ENCODE measurements around the gene TXNDC5.
"Not testable (repeated sequence)": the region's sequence is repeated elsewhere in the genome, so short reads cannot be mapped to it uniquely, and the experiment has no call there.

Gene TXNDC5

DNA sequence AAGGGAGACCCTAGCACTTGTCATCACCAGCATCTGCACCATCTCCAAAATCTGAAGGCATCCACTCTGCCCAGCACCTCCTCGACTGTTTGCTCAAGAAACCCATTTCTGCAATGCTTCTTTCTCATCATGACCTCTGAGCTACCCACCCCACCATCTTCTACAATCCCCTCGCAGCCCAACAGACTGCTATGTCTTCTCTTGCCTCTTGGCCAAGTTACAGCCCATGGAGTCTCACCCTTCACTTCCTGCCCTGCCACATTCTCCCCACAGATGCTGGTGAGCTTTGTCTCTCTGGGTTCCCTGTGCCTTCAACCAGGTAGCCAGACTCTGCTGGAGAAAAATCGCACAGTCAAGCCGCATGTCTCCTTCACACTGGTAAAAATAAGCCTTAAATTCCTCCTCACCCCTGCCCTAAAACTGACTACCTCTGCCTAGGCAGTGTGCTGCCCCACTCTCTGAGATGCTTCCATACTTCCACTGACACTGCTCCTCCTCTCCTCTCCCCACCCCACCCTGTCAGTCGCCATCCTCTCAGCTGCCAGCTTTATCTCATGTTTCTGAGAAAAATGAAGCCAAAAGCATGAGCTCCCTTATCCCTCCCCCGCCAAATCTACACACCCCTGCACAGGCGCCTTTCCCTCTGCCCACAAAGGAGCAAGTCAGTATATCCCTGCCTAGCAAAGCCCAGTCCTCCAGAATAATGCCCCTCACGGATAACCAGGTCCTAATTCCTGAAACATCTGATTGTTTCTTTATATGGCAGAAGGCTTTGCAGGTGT is 2.3 kb upstream of the TXNDC5 start:
- no peak for DNase-seq

DNA sequence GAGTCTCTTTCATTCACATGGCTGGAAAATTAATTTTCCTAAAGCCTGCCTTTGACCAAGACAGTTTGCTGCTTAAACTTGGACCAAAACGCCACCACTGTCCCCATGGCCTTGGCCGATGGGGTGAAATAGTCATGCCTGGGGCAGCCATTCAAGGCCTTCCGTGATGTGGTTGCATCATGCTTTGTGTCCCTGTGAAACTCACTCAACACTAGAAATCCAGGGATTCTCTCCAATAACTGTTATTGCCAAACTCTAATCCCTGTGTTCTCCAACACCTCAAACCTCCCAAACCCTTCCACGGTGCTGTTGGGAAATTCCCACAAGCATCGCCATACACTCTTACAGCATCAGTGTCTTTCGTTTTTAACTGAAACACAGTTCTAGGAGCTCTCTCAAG is 1.4 kb upstream of the TXNDC5 start:
- no peak for DNase-seq

GRCh38 chr6:7911345-7911725 is 747 bp upstream of the TXNDC5 start:
- DNase-seq: peak; percentile 92

GRCh38 chr6:7910298-7910653 is 312 bp downstream of the TXNDC5 start:
- no peak for DNase-seq

- no peak for DNase-seq
Measured at GRCh38 chr6:7909323-7910276, 988 bp downstream of the TXNDC5 start.

DNA sequence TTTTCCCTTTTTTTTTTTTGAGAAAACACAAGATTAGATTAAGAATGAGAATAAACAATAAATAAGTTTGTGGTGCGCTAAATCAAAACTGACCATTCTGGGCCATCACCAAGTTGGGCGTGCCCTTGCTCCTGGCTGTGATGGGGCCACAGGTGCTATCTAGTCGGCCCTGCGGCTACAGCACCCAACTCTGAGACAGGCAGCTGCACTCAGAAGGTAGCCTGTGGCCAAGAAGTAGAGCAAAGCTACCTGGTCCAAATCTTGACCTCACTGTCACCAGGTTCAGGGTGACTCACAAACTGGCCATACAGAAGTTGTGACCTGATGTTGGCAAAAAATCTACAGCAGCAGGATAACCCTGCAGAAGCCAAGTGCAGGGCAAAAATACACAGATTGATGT is 3.4 kb downstream of the TXNDC5 start:
- DNase-seq: no peak

DNA sequence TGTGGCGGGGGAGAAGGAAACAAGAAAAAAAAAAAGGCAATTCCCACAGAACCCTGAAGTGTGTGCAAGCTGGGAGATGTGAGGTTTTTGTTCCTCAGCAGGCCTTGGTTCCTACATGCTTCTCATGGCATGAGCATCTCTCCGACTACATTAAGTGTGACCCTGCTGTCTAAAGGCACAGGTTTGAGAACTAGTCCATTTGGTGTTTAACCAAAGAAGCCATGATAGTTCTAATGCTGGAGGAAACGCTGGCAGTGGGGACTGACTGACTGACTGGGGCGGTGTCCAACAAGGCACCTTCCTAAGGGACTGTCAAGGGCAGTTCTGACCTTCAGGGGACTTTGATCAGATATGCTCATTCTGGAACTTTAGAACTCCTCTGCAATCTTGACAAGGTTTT is 3.8 kb downstream of the TXNDC5 start:
- no peak for DNase-seq

- DNase-seq: no peak
Measured at GRCh38 chr6:7905416-7905815, 5.2 kb downstream of the TXNDC5 start.

GRCh38 chr6:7904654-7905319 is 5.8 kb downstream of the TXNDC5 start:
- no peak for DNase-seq

GRCh38 chr6:7903673-7904072 is 6.9 kb downstream of the TXNDC5 start:
- no peak for DNase-seq

- DNase-seq: no peak
Measured at GRCh38 chr6:7902867-7903266, 7.7 kb downstream of the TXNDC5 start.

GRCh38 chr6:7902221-7902620 is 8.4 kb downstream of the TXNDC5 start:
- no peak for DNase-seq

GRCh38 chr6:7901780-7902179 is 8.8 kb downstream of the TXNDC5 start:
- DNase-seq: no peak

GRCh38 chr6:7901056-7901455 is 9.5 kb downstream of the TXNDC5 start:
- DNase-seq: no peak

DNA sequence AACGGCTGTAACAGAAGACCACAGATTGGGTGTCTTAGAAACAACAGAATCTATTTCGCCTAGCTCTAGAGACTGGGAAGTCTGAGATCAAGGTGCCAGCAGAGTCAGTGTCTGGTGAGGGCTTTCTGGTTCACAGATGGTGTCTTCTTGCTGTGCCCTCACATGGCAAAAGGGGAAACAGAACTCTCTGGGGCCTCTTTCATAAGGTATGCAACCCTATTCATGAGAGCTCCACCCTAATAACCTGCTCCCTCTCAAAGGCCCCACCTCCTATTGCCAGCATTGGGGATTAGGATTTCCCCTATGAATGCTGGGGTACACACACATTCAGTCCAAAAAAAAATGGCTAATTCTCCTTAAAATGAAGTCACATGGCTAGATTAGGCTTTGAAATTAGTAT is 10.0 kb downstream of the TXNDC5 start:
- DNase-seq: no peak

DNA sequence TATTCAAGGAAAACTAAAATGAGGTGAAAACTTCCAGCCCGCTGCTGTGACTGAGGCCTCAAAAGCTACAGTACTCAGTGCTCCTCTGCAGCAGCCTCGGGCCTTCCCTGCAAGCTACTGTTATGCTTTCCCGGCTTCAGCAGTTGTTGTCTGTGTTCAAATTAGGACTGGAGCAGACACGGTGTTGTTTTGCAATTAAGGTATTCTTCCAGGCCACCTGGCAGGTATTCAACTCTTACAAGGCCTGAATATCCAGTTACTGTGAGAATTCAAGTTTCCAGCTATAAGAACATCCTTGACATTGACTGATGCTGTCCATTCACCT is 10.7 kb downstream of the TXNDC5 start:
- DNase-seq: no peak

DNA sequence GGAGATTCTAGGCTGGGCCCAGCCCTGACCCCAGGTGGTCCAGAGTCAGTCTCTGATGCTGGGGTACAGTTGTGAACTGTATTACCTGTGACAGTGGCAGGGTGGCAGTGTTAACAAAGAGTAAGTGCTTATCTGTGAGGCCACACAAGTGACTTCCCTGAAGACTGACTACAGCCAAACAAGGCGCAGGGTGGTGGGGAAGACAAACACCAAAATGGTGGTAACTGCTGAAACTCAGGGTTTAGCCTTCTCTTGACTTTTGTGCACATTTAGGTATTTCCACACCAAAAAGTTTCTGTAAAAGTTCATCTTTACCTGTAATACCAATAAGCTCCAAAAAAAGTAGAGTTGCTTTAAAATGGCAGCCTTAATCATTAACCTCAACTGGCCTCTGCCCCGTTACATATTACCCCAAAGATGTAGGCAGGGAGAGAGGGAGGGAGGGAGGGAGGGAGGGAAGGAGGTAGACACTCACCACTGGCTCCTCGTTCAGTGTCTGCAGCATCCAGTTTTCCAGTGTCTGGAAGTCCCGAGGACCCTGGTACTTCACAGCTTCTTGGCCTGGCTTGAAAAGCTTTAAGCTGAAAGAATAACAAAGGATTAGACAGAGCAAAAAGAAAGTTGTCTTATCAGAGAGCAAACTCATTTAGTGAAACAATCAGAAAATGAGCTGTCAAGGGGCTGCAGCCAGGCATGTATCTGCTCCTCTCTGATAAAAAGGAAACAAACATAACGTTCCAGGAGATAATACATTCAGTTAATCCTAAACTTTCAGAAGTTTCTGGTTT is 11.3 kb downstream of the TXNDC5 start:
- no peak for DNase-seq

- DNase-seq: not testable (repeated sequence)
Measured at GRCh38 chr6:7898193-7898586, 12.4 kb downstream of the TXNDC5 start.

DNA sequence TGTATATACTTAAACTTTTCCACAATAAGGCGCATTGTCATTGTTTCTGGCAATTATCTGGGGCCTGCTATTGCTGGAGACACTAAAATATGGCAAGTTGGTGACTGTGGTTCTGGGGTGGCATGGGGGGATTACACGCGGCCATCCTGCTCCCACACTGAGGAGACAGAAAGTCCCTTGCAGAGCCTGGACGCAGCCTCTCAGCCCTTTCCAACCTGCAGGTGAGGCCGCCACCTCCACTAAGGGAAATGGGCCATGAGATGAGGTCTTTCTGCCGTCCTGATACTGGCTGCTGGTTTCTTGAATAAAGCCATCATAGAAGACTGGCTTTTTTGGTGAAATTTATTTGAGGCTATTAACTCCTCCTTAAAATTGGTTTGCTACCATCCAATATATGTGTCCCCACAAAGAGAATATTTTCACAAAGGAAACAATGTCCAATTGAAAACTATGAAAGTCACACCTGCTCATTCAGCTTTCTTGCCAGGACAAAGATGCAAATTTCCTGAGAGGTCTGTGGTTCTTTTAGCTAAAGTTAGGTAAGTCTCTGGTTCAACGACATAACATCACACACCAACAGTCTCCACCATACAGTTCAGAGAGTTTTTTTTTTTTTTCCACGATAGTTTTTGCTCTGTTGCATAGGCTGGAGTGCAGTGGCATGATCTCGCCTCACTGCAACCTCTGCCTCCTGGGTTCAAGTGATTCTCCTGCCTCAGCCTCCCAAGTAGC is 13.0 kb downstream of the TXNDC5 start:
- no peak for DNase-seq

- DNase-seq: no peak
Measured at GRCh38 chr6:7896465-7896987, 14.1 kb downstream of the TXNDC5 start.

GRCh38 chr6:7895125-7895423 is 15.5 kb downstream of the TXNDC5 start:
- DNase-seq: no peak
